HG03457 (cell line): ENCODE data around the gene LRRC63.

ENCODE experiments used
- ATAC-seq: cut with Tn5 transposase; IDR thresholded peaks from one replicate; pipeline ENCODE4 v1.9.1; 2021; ENCODE audit warnings: moderate number of reproducible peaks; ENCODE audit not compliant: unreplicated experiment

The LRRC63 gene

GRCh38 chr13:46303742-46304385 lies 92.1 kb downstream of the LRRC63 start:
- ATAC-seq, result no peak

GRCh38 chr13:46304546-46304945 lies 92.8 kb downstream of the LRRC63 start:
- no peak for ATAC-seq

DNA sequence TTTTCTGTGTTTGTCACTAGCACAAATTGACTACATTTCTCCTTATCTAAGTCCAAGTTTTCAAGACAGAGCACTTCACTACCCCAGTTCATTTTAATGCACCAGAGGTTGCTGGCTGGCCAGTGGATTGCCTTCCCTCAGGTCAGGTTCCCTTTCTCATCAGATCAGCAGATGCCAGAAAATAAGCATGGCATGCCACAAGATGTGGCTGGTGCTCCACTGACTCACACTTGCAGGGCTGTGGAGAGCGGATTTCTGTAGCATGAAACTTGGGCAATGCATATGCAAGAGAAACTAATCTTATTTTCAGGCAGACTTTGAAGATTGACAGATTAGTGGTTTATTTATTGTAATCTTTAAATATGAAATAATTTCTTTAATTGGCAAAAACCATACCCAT lies 95.8 kb downstream of the LRRC63 start:
- no peak for ATAC-seq

DNA sequence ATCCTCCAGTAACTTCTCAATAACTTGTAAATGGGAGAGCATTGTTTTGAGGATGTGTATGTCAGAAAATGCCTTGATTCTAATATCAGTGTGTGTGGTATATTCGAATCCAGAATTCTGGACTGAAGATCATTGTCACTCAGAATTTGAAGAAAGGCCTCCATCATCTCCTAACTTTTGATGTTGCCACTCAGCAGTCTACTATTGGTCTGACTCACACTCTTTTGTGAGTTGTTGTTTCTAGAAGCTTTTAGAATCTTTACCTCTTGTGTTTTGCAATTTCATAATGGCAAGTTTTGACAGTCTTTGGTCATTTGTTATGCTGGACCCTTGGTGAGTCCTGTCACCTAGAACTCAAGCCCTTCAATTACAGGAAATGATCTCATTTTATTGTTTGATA lies 98.3 kb downstream of the LRRC63 start:
- ATAC-seq, result no peak

DNA sequence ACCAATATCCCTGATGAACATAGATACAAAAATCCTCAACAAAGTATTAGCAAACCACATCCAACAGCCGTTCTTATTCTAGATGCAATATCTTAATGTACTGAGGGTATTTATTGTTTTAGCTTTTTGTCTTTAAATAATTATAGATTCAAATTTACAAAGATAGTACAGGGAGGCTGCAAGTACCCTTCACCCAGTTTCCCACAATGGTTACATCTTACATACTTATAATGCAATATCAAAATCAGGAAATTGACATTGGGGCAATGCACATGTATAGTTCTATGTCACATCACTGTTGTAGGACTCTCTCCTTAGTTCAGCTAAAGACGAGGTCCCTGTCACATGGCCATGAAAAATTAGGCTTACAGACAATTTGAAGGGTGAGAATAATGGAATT lies 99.5 kb downstream of the LRRC63 start:
- no peak for ATAC-seq

- no peak for ATAC-seq
Observed at GRCh38 chr13:46313024-46313423, 101.3 kb downstream of the LRRC63 start.

DNA sequence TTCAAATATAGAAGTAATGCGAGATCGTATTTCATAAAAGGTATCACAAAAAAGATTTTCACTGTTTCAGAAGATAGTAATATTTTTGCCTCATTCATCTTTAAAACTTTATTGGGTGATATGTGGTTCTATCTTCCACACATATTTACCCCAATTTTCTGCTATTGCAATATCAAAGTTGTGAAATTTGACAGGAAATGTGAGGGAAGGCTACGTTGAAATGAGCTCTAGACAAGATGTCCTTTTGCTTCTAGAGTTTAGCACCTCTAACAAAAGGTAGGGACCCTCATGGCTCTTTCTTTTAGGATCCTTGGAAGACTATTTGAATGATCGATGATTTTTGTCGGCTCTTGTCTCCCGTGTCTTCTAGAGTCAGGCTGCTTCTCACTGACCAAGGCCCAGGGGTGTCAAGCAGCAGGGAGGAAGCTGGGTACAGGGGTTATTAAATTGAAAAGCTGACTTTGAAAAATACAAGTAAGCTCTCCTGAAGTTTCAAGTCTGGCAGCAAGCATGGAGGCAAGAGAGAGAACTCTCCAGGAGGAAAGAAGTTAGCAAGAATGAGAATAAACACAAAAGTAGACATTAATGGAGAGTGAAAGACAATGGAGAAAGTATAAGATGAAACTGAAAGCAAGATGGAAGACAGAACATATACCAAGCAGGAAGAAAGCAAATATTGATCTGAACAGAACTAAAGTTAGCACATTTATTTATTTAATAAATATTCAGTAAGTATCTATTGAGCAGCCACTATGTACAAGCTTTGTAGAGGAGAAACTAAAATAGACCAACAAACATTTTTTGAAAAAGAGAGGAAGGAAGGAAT lies 101.9 kb downstream of the LRRC63 start:
- no peak for ATAC-seq

GRCh38 chr13:46314587-46314986 lies 102.9 kb downstream of the LRRC63 start:
- ATAC-seq, result no peak

DNA sequence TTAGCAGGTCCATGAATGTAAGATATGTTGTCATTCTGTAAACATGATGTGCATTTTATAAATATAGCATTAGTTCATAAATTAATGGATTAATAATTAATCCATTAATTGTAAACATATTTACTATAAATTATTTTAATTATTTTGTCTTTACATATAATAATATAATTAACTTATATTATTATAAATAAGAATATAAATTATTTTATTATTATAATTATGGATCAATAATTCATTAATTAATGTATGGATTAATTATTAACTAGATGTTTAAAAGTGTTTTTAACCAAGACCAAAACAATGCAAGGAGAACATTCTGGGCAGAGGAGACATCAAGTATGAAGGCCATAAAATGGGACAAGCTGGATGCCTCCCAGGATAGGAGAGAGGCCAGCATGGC lies 103.3 kb downstream of the LRRC63 start:
- no peak for ATAC-seq

- no peak for ATAC-seq
Observed at GRCh38 chr13:46315491-46316075, 103.9 kb downstream of the LRRC63 start.

- no peak for ATAC-seq
Observed at GRCh38 chr13:46317120-46317519, 105.4 kb downstream of the LRRC63 start.

DNA sequence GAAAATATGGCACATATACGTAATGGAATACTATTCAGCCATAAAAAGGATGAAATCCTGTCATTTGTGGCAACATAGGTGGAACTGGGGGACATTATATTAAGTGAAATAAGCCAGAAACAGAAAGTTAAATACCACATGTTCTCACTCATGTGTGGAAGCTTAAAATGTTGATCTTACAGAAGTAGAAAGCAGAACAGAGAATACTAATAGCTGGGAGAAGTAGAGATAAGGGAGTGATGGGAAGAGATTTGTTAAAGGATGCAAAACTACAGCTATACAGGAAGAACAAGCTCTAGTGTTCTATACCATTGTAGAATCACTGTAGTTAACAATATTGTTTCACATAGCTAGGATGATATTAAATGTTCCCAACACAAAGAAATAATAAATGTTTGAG lies 107.3 kb downstream of the LRRC63 start:
- ATAC-seq, result no peak

GRCh38 chr13:46320406-46320805 lies 108.7 kb downstream of the LRRC63 start:
- no peak for ATAC-seq

- ATAC-seq, result no peak
Observed at GRCh38 chr13:46320821-46321220, 109.1 kb downstream of the LRRC63 start.

GRCh38 chr13:46321494-46322225 lies 109.9 kb downstream of the LRRC63 start:
- no peak for ATAC-seq

- no peak for ATAC-seq
Observed at GRCh38 chr13:46324976-46325375, 113.2 kb downstream of the LRRC63 start.
